Effector memory CD8-positive, alpha-beta T cell (primary cell): ENCODE data around the gene MMP20.

Source experiments
- ATAC-seq: fragments of 150-1000 bp; cut with Tn5 transposase; replicated peaks from 2 replicates; pipeline ENCODE4 v1.10.0; 2021; ENCODE audit warnings: mild to moderate bottlenecking, moderate library complexity
- DNase-seq, 3 experiments: peaks; one replicate each; pipeline ENCODE4 v3.0.0; 2021
- H3K27ac Mint-ChIP-seq, 2 donors: one replicate each; pipeline ENCODE4 v1.8.0; 2022; ENCODE audit warnings: mild to moderate bottlenecking in 2 of 2, mixed read lengths in 2 of 2, moderate library complexity in 2 of 2
- H3K27me3 Mint-ChIP-seq, 2 donors: one replicate each; pipeline ENCODE4 v1.8.0; 2022; ENCODE audit warnings: mixed read lengths in 2 of 2
- H3K36me3 Mint-ChIP-seq: one replicate; pipeline ENCODE4 v1.8.0; 2022; ENCODE audit warnings: mild to moderate bottlenecking, moderate library complexity, mixed read lengths; ENCODE audit not compliant: insufficient read depth
- H3K4me1 Mint-ChIP-seq, 2 donors: one replicate each; pipeline ENCODE4 v1.8.0; 2022; ENCODE audit warnings: low read depth in 2 of 2, mixed read lengths in 2 of 2
- H3K4me3 Mint-ChIP-seq, 2 donors: one replicate each; pipeline ENCODE4 v1.8.0; 2022; ENCODE audit warnings: mild to moderate bottlenecking in 2 of 2, mixed read lengths in 2 of 2, moderate library complexity in 2 of 2
- H3K9me3 Mint-ChIP-seq, 2 donors: one replicate each; pipeline ENCODE4 v1.8.0; 2022; ENCODE audit warnings: mixed read lengths in 2 of 2

Gene MMP20

GRCh38 chr11:102527041-102527440, 98.1 kb downstream of the MMP20 start:
- DNase-seq (no peak), ATAC-seq (no peak)
- peaks cover 15 to 18% of the 10 kb centered on the region in 2 donors for H3K27me3 Mint-ChIP-seq
- no peak overlapping the region for H3K27ac Mint-ChIP-seq
- H3K4me3 Mint-ChIP-seq = no peak overlapping the region
- H3K4me1 Mint-ChIP-seq = peaks cover 5% of the 10 kb centered on the region in 2 donors
- H3K9me3 Mint-ChIP-seq = no peaks in the 10 kb centered on the region
- no peaks in the 10 kb centered on the region for H3K36me3 Mint-ChIP-seq
